ENCODE results near the gene B3GAT1. TPM values are rescaled to one million over a fixed set of nuclear protein-coding genes. Genes with fewer than 3 reads are reported as not detected.

Gene B3GAT1
- total and polyA plus RNA-seq, 2 experiments from 2014 or later, result 4.8 to 28.3 TPM

DNA sequence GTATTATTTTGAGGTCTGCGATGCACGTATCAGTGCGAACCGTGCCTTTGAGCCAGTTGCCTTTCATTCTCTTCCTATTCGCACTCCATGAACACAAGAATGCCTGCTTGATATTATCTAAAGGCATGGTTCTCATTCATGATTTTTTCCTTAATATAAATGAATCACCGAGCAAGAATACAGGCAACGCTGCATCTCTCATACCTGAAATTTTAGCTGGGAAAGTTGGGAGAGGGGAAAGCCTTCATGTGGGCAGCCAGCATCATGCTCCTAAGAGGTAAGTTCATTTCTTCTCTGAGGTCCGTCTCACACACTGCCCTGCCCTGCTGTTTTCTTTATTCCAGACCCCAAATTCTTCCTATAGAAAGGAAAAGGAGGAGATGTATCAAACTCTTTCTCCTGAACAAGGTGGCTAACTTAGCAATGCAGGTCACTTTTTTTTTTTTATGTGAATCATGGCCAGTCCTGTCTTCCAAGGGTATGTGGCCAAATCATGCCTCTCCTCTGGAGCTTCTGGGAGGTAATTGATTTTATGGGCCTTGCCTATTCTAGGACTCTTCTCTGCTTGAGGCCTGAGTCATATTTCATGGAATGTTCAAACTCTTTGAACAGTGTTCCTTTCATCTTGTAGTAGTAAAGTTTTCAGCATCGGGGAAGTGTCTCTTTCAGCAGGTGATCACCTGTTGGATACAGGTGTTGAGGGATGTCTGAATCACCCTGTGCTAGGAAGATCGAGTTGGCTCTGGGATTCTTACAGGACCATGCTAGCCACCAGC, 77.1 kb downstream of the B3GAT1 start:
- H3K36me3 Mint-ChIP-seq (ENCODE audit: low read depth), result no peaks in the 10 kb centered on the region; the same call in 2 of the 3 replicates
- TF ChIP-seq ZNF331 (CRISPR knock-in tag; IDR thresholded peaks at IDR 0.05; ENCODE audit: low read depth) (no peak), CTCF (conservative IDR thresholded peaks at IDR 0.05; ENCODE audit: low read depth in 2 of 2) (no peak), EZH2phosphoT487 (IDR thresholded peaks at IDR 0.05; ENCODE audit: unreplicated experiment) (no peak)
- TF ChIP-seq, protein P1, sequence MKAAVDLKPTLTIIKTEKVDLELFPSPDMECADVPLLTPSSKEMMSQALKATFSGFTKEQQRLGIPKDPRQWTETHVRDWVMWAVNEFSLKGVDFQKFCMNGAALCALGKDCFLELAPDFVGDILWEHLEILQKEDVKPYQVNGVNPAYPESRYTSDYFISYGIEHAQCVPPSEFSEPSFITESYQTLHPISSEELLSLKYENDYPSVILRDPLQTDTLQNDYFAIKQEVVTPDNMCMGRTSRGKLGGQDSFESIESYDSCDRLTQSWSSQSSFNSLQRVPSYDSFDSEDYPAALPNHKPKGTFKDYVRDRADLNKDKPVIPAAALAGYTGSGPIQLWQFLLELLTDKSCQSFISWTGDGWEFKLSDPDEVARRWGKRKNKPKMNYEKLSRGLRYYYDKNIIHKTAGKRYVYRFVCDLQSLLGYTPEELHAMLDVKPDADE (IDR thresholded peaks at IDR 0.05), result no peak
- H4K20me1 ChIP-seq (replicated peaks; ENCODE audit: insufficient read depth), result peaks cover 5% of the 10 kb centered on the region; the same call in 1 of the 2 replicates
- H3K4me1 ChIP-seq (ENCODE audit: insufficient read depth), result peaks cover 17% of the 10 kb centered on the region; the same call in 1 of the 2 replicates
- peaks cover 23% of the 10 kb centered on the region for H3K27me3 Mint-ChIP-seq (ENCODE audit: insufficient read depth, low read depth, poor library complexity)
- ATAC-seq (no peak), DNase-seq (ENCODE audit: low spot score) (no peak)
- H3K9me3 Mint-ChIP-seq, result no peaks in the 10 kb centered on the region; the same call in 2 of the 3 replicates
- peaks cover 28% of the 10 kb centered on the region for H3K27me3 ChIP-seq (ENCODE audit: insufficient read depth)
- peaks cover 30% of the 10 kb centered on the region for H3K4me1 Mint-ChIP-seq
- H3K27ac ChIP-seq (ENCODE audit: low read depth), result no peak overlapping the region
- no peak overlapping the region for H3K4me2 ChIP-seq
- H2AFZ ChIP-seq, result no peak overlapping the region
- H3K4me3 Mint-ChIP-seq, result no peak overlapping the region
- H3K79me2 ChIP-seq (replicated peaks; ENCODE audit: insufficient read depth), result no peaks in the 10 kb centered on the region
- H3F3A ChIP-seq (replicated peaks; ENCODE audit: low read depth), result no peaks in the 10 kb centered on the region; the same call in 1 of the 2 replicates
- H3K4me3 ChIP-seq, result no peak overlapping the region
- H3K36me3 ChIP-seq (ENCODE audit: insufficient read depth), result no peaks in the 10 kb centered on the region
- H3K27ac Mint-ChIP-seq, result no peak overlapping the region
- no peaks in the 10 kb centered on the region for H3K9me2 ChIP-seq (ENCODE audit: insufficient read depth)

- Mint-ChIP-seq H3K4me1 (peaks cover 30% of the 10 kb centered on the region), H3K9me3 (no peaks in the 10 kb centered on the region; the same call in 2 of the 3 replicates), H3K4me3 (no peak overlapping the region), H3K27ac (no peak overlapping the region), H3K36me3 (ENCODE audit: low read depth) (no peaks in the 10 kb centered on the region; the same call in 2 of the 3 replicates), H3K27me3 (ENCODE audit: insufficient read depth, low read depth, poor library complexity) (peaks cover 23% of the 10 kb centered on the region)
- peaks cover 5% of the 10 kb centered on the region; the same call in 1 of the 2 replicates for H4K20me1 ChIP-seq (replicated peaks; ENCODE audit: insufficient read depth)
- no peaks in the 10 kb centered on the region; the same call in 1 of the 2 replicates for H3F3A ChIP-seq (replicated peaks; ENCODE audit: low read depth)
- no peak for DNase-seq (ENCODE audit: low spot score)
- H3K4me1 ChIP-seq (ENCODE audit: insufficient read depth), result peaks cover 17% of the 10 kb centered on the region; the same call in 1 of the 2 replicates
- H3K36me3 ChIP-seq (ENCODE audit: insufficient read depth), result no peaks in the 10 kb centered on the region
- no peak overlapping the region for H2AFZ ChIP-seq
- no peaks in the 10 kb centered on the region for H3K9me2 ChIP-seq (ENCODE audit: insufficient read depth)
- no peak overlapping the region for H3K4me3 ChIP-seq
- H3K4me2 ChIP-seq, result no peak overlapping the region
- H3K79me2 ChIP-seq (replicated peaks; ENCODE audit: insufficient read depth), result no peaks in the 10 kb centered on the region
- H3K27me3 ChIP-seq (ENCODE audit: insufficient read depth), result peaks cover 28% of the 10 kb centered on the region
- no peak overlapping the region for H3K27ac ChIP-seq (ENCODE audit: low read depth)
- ATAC-seq, result no peak
- TF ChIP-seq STAT1 (IDR thresholded peaks at IDR 0.05; ENCODE audit: unreplicated experiment), result no peak
- no peak for TF ChIP-seq CREB1 (CRISPR knock-in tag; IDR thresholded peaks at IDR 0.05; ENCODE audit: low read depth)
- no peak for TF ChIP-seq REST (IDR thresholded peaks at IDR 0.05; ENCODE audit: unreplicated experiment)
- TF ChIP-seq CTCF (conservative IDR thresholded peaks at IDR 0.05; ENCODE audit: low read depth in 2 of 2), result no peak
- TF ChIP-seq NANOG (IDR thresholded peaks at IDR 0.05; ENCODE audit: borderline replicate concordance), result no peak
- no peak for TF ChIP-seq EZH2 (IDR thresholded peaks at IDR 0.05; ENCODE audit: low read depth, unreplicated experiment)
- TF ChIP-seq, protein P1 (IDR thresholded peaks at IDR 0.05), result no peak
- no peak for TF ChIP-seq ZNF114 (CRISPR knock-in tag; IDR thresholded peaks at IDR 0.05)
These were observed 78.1 kb downstream of the B3GAT1 start for GRCh38 chr11:134333946-134334345.
